Muscle layer of duodenum (tissue), 2 donors: ENCODE results near the gene CKS2.

Experiments used
- H3K27ac ChIP-seq: one replicate; pipeline ENCODE4 v1.7.0; 2013; ENCODE audit warnings: mild to moderate bottlenecking, low read length
- H3K27me3 ChIP-seq: one replicate; pipeline ENCODE4 v1.7.0; 2013; ENCODE audit warnings: low read depth, mild to moderate bottlenecking, control low read depth, low read length
- H3K36me3 ChIP-seq, 2 donors: one replicate each; pipeline ENCODE4 v1.7.0; 2013; ENCODE audit warnings: low read length in 2 of 2, control low read depth in 1 of 2, mild to moderate bottlenecking in 1 of 2; ENCODE audit not compliant: insufficient read depth in 2 of 2, control insufficient read depth in 1 of 2
- H3K4me1 ChIP-seq, 2 donors: one replicate each; pipeline ENCODE4 v1.7.0; 2013; ENCODE audit warnings: low read length in 2 of 2, mild to moderate bottlenecking in 2 of 2, control low read depth in 1 of 2, moderate library complexity in 1 of 2; ENCODE audit not compliant: insufficient read depth in 2 of 2, control insufficient read depth in 1 of 2
- H3K4me3 ChIP-seq, 2 donors: one replicate each; pipeline ENCODE4 v1.7.0; 2013; ENCODE audit warnings: low read length in 2 of 2, low read depth in 1 of 2, mild to moderate bottlenecking in 1 of 2
- H3K9me3 ChIP-seq, 2 donors: one replicate each; pipeline ENCODE4 v1.7.0; 2013; ENCODE audit warnings: low read length in 2 of 2, control low read depth in 1 of 2, mild to moderate bottlenecking in 1 of 2; ENCODE audit not compliant: control insufficient read depth in 1 of 2
- donor health status: healthy.

The CKS2 gene

GRCh38 chr9:89352451-89352850 is 41.5 kb downstream of the CKS2 start:
- H3K4me3 ChIP-seq: no peak overlapping the region
- H3K9me3 ChIP-seq: no peaks in the 10 kb centered on the region
- no peaks in the 10 kb centered on the region for H3K27me3 ChIP-seq
- peaks cover 80 to 86% of the 10 kb centered on the region in 2 donors for H3K36me3 ChIP-seq
- H3K27ac ChIP-seq: peak overlapping the region; percentile 17
- no peaks in the 10 kb centered on the region for H3K4me1 ChIP-seq

GRCh38 chr9:89352874-89353649 is 42.1 kb downstream of the CKS2 start:
- Histone ChIP-seq H3K9me3 (no peaks in the 10 kb centered on the region), H3K27me3 (no peaks in the 10 kb centered on the region), H3K27ac (peak overlapping the region; percentile 17), H3K36me3 (peaks cover 82 to 86% of the 10 kb centered on the region in 2 donors), H3K4me1 (peaks cover 0 to 2% of the 10 kb centered on the region in 2 donors), H3K4me3 (no peak overlapping the region)

GRCh38 chr9:89353989-89354388 is 43.0 kb downstream of the CKS2 start:
- no peaks in the 10 kb centered on the region for H3K27me3 ChIP-seq
- H3K27ac ChIP-seq: no peak overlapping the region
- no peak overlapping the region for H3K4me3 ChIP-seq
- H3K4me1 ChIP-seq: peaks cover 0 to 7% of the 10 kb centered on the region in 2 donors
- H3K9me3 ChIP-seq: no peaks in the 10 kb centered on the region
- peaks cover 82 to 85% of the 10 kb centered on the region in 2 donors for H3K36me3 ChIP-seq

GRCh38 chr9:89354471-89354870 is 43.5 kb downstream of the CKS2 start:
- no peak overlapping the region for H3K27ac ChIP-seq
- H3K9me3 ChIP-seq: no peaks in the 10 kb centered on the region
- peaks cover 0 to 7% of the 10 kb centered on the region in 2 donors for H3K4me1 ChIP-seq
- H3K4me3 ChIP-seq: no peak overlapping the region
- H3K36me3 ChIP-seq: peaks cover 80 to 82% of the 10 kb centered on the region in 2 donors
- no peaks in the 10 kb centered on the region for H3K27me3 ChIP-seq

- Histone ChIP-seq H3K27ac (no peak overlapping the region), H3K27me3 (no peaks in the 10 kb centered on the region), H3K36me3 (peaks cover 75 to 77% of the 10 kb centered on the region in 2 donors), H3K4me1 (peaks cover 0 to 15% of the 10 kb centered on the region in 2 donors), H3K9me3 (no peaks in the 10 kb centered on the region), H3K4me3 (no peak overlapping the region)
These were observed 45.8 kb downstream of the CKS2 start for GRCh38 chr9:89356782-89357181.

- H3K27me3 ChIP-seq: no peaks in the 10 kb centered on the region
- H3K4me1 ChIP-seq: peaks cover 0 to 15% of the 10 kb centered on the region in 2 donors
- no peak overlapping the region for H3K4me3 ChIP-seq
- no peak overlapping the region for H3K27ac ChIP-seq
- H3K9me3 ChIP-seq: no peaks in the 10 kb centered on the region
- H3K36me3 ChIP-seq: peaks cover 76% of the 10 kb centered on the region in 2 donors
These were observed 46.6 kb downstream of the CKS2 start for GRCh38 chr9:89357331-89358197.

GRCh38 chr9:89358376-89358916 is 47.5 kb downstream of the CKS2 start:
- Histone ChIP-seq H3K27ac (no peak overlapping the region), H3K4me3 (no peak overlapping the region), H3K4me1 (peaks cover 0 to 15% of the 10 kb centered on the region in 2 donors), H3K9me3 (no peaks in the 10 kb centered on the region), H3K27me3 (no peaks in the 10 kb centered on the region), H3K36me3 (peaks cover 71 to 75% of the 10 kb centered on the region in 2 donors)

- Histone ChIP-seq H3K9me3 (no peaks in the 10 kb centered on the region), H3K4me1 (peaks cover 0 to 15% of the 10 kb centered on the region in 2 donors), H3K36me3 (peaks cover 66 to 74% of the 10 kb centered on the region in 2 donors), H3K4me3 (no peak overlapping the region), H3K27me3 (no peaks in the 10 kb centered on the region), H3K27ac (no peak overlapping the region)
These were observed 48.0 kb downstream of the CKS2 start for GRCh38 chr9:89358985-89359384.

- Histone ChIP-seq H3K36me3 (peaks cover 58 to 67% of the 10 kb centered on the region in 2 donors), H3K4me3 (no peak overlapping the region), H3K9me3 (no peaks in the 10 kb centered on the region), H3K27me3 (no peaks in the 10 kb centered on the region), H3K4me1 (peaks cover 0 to 15% of the 10 kb centered on the region in 2 donors), H3K27ac (no peak overlapping the region)
These were observed 48.8 kb downstream of the CKS2 start for GRCh38 chr9:89359751-89360261.

- no peak overlapping the region for H3K27ac ChIP-seq
- no peaks in the 10 kb centered on the region for H3K9me3 ChIP-seq
- H3K27me3 ChIP-seq: no peaks in the 10 kb centered on the region
- no peak overlapping the region for H3K4me3 ChIP-seq
- H3K4me1 ChIP-seq: peaks cover 0 to 15% of the 10 kb centered on the region in 2 donors
- peaks cover 51 to 61% of the 10 kb centered on the region in 2 donors for H3K36me3 ChIP-seq
These were observed 49.5 kb downstream of the CKS2 start for GRCh38 chr9:89360465-89360864.

GRCh38 chr9:89361031-89361430 is 50.0 kb downstream of the CKS2 start:
- Histone ChIP-seq H3K9me3 (no peaks in the 10 kb centered on the region), H3K4me3 (no peak overlapping the region), H3K27ac (no peak overlapping the region), H3K36me3 (peaks cover 48 to 57% of the 10 kb centered on the region in 2 donors), H3K27me3 (no peaks in the 10 kb centered on the region), H3K4me1 (peaks cover 0 to 15% of the 10 kb centered on the region in 2 donors)
